ENCODE data around the gene BID.

- TF ChIP-seq CTCF (IDR thresholded peaks at IDR 0.05), result no peak
- no peak for TF ChIP-seq FOXK1 (CRISPR knock-in tag; IDR thresholded peaks at IDR 0.05)
- TF ChIP-seq NR3C1 (CRISPR knock-in tag; conservative IDR thresholded peaks at IDR 0.05; ENCODE audit: low read depth), result no peak
- no peak for TF ChIP-seq NR2C2 (CRISPR knock-in tag; IDR thresholded peaks at IDR 0.05)
- TF ChIP-seq FOXP1 (CRISPR knock-in tag; IDR thresholded peaks at IDR 0.05; ENCODE audit: borderline replicate concordance), result no peak
- no peak for TF ChIP-seq ELF4 (CRISPR knock-in tag; IDR thresholded peaks at IDR 0.05; ENCODE audit: low read depth)
- no peak for TF ChIP-seq NFE2L1 (CRISPR knock-in tag; IDR thresholded peaks at IDR 0.05)
- TF ChIP-seq, protein P1, sequence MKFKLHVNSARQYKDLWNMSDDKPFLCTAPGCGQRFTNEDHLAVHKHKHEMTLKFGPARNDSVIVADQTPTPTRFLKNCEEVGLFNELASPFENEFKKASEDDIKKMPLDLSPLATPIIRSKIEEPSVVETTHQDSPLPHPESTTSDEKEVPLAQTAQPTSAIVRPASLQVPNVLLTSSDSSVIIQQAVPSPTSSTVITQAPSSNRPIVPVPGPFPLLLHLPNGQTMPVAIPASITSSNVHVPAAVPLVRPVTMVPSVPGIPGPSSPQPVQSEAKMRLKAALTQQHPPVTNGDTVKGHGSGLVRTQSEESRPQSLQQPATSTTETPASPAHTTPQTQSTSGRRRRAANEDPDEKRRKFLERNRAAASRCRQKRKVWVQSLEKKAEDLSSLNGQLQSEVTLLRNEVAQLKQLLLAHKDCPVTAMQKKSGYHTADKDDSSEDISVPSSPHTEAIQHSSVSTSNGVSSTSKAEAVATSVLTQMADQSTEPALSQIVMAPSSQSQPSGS (CRISPR knock-in tag; IDR thresholded peaks at IDR 0.05; ENCODE audit: borderline replicate concordance, low read depth), result no peak
- TF ChIP-seq TCF7 (CRISPR knock-in tag; IDR thresholded peaks at IDR 0.05; ENCODE audit: low read depth), result no peak
- no peak for TF ChIP-seq ZNF121 (CRISPR knock-in tag; IDR thresholded peaks at IDR 0.05)
- TF ChIP-seq, protein P2, sequence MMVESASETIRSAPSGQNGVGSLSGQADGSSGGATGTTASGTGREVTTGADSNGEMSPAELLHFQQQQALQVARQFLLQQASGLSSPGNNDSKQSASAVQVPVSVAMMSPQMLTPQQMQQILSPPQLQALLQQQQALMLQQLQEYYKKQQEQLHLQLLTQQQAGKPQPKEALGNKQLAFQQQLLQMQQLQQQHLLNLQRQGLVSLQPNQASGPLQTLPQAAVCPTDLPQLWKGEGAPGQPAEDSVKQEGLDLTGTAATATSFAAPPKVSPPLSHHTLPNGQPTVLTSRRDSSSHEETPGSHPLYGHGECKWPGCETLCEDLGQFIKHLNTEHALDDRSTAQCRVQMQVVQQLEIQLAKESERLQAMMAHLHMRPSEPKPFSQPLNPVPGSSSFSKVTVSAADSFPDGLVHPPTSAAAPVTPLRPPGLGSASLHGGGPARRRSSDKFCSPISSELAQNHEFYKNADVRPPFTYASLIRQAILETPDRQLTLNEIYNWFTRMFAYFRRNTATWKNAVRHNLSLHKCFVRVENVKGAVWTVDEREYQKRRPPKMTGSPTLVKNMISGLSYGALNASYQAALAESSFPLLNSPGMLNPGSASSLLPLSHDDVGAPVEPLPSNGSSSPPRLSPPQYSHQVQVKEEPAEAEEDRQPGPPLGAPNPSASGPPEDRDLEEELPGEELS (CRISPR knock-in tag; IDR thresholded peaks at IDR 0.05), result no peak
- no peak for TF ChIP-seq IRF2 (CRISPR knock-in tag; IDR thresholded peaks at IDR 0.05; ENCODE audit: borderline replicate concordance, low read depth)
Measured at GRCh38 chr22:17719911-17720310, 54.4 kb downstream of the BID start.

Data from WTC11 (cell line).